ENCODE data around the gene BCL6.

BCL6 gene

DNA sequence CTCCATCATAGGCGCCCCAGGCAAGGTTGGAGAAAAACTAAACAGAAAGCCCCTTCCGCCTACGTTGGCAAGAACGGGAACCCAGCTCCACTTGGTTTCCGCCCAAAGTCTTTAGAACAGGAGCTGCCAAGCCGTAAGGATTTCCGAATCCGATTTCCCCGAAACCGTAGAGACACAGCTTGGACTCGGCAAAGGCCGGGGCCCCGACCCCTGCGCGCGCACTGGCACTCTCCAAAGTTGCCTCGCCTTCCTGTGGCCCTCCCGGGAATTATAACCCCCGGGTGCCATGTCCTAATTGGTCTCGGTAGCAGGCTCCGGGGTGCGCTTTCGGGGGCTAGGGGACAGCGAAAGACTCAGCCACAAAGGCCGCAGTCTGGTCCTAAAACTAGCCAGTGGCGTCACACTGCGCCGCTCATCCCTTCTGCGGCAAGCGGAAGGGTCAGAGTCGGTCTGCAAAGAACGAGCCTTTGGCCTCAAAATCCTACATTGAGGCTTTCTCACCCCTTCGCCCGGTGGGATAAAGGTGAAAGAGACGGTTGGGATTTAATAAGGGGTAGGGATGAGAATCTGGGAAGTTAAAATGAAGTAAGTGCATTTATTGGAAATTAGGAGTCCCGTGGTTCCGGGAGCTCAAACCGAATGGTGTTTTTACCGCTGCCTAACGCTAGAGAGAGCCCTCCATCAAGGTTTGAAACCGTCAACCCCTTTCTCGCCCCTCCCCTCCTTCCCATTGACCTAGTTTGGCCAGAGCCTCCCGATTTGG, 6.8 kb downstream of the BCL6 start:
- DNase-seq: peak; percentile 86

DNA sequence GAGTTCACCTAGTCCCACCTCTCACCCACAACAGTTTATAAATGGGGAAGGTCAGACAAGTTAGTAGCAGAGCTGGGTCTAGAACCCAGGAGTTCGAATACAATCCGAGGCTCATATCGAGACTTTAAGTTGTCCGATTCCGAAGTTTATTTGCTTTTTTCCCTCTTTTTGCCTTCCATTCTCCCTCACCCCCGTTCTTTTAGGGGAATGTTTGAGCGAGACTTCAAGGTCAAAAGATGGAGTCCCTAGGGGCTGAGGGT, 7.3 kb downstream of the BCL6 start:
- DNase-seq: no peak

DNA sequence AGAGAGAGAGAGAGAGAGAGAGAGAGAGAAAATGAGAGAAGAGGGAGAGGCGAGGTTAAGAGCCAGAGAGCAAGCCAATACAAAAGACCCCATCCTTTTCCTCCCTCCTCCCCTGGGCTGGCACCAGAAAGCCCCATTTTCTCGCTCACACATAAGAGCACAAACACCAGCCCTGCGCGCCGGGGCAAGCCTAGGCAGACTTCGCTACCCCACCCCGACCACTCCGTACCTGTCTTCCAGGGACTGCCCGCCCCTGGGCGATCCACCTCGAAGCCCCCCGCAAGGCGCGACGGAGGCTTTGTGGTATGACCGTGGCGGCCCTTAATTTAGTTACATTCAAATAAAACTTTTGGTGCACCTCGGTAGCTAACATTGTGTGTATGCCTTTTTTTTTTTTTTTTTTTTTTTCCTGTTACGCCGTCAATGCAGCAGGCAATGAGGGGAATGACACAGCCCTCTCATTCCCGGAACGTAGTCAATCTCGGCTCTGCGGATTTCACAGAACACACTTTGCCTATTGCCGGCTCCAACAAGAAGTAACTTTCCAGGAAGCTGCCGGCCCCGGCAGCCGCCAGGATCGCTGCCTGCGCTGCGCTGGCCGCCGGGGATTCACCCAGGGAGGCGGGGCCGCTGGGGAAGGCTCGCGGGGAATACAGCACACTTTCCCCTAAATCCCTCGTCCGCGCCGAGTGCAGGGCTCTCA, 7.7 kb downstream of the BCL6 start:
- peak; percentile 81 for DNase-seq

DNA sequence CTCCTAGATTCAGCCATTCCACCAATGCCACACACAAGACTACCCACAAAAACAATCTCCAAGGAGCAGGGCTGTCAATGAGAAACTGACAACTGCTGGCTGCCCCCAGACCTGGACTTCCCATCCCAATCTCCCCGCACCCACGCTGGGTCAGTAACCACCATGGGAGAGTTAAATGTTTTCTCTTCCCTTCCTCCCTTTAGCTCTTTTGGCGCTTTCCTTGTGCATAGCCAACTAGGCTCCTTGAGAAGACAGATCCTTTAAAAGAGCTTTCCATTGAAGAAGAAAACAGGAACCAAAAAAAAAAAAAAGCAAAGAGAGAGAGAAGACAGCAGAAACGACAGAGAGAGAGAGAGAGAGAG, 8.3 kb downstream of the BCL6 start:
- no peak for DNase-seq

DNA sequence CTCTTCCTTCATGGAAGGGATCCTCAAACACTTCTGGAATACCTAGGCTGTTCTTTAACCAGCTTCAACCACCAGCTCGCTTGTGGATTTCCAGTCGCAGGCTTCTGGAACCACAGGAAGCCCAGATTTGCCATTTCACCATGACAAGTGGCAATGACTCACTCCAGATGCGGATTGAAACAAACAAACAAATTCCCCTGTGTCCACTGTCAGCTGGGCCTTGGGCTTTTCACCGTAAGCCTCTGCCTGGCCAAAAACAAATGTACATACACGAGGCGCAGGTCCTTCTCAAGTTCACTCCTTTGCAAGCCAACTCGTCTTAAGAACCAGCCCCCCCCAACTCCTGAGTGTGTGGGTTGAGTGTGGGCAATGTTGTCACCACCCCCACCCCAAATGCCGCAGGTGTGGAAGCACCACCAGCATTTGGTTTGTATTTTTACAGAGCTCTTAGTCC, 8.8 kb downstream of the BCL6 start:
- peak; percentile 66 for DNase-seq

DNA sequence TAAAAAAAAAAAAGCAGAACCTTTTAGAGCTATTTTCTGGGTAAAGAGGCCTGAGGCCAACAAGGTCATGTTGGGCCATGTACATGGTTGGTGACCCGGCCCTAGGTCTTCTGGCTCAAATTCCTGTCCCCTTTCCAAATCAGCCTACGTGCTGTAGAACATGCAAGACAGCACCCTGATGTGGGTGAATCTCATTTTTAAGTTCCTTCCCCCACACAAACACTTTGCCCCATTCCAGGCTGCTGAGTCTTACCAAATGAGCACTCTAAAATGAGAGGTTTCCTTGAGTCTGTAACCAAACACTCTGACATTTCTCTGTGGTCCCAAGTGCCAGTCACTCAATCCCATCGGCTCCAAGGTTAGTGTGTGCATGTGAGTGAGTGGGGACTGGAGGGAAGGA, 9.4 kb downstream of the BCL6 start:
- DNase-seq: no peak

DNA sequence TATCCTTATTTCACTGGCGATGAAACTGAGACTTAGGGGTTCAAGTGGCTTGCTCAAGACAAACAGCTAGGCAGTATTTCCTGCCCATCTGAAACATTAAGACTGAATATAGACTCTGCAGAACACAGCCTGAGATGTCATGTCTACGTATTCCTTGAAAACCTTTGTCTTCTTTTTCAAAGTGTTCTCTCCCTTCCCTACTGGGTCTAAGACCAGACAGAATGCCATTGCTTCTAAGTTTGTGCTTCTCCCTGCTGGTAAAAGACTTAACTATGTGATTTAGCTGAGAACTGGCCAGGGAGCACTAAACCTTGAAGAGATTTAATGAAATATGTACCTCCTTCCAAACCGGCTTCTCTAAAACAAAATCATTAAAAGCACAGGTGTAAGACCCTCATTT, 9.9 kb downstream of the BCL6 start:
- no peak for DNase-seq

DNA sequence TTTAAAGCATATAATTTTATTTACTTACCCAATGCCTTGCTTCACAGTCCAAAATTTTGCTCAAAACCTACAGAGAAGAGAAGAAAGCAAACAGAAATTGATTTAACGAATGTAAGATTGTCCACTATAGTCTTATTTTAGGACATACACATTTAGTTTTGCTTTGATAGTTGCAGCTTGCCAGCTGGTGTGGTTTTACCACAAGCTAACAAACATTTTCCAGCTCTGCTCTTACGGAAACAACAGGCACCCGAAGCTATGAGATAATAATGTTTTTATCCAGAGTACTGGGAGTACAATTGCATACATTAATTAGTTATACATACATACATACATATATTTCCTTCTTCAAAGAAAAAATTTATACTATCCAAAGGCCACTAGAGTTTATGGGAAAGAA, 10.4 kb downstream of the BCL6 start:
- no peak for DNase-seq

DNA sequence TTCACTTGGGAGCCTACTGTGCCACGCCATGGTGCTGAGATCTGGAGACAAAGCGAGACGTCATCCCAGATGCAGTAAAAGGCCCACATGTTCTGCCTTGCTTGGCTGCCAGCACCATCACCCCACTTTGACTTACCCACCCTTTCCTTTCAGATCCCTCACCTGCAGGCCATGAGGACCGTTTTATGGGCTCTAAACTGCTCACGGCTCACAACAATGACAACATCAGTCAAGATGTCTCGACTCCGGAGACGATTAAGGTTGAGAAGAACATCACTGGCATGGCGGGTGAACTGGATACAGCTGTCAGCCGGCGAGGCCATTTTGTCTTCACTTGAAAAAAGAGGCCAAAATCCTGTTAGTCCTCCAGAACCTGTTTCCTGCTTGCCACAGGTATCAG, 11.9 kb downstream of the BCL6 start:
- DNase-seq: no peak

DNA sequence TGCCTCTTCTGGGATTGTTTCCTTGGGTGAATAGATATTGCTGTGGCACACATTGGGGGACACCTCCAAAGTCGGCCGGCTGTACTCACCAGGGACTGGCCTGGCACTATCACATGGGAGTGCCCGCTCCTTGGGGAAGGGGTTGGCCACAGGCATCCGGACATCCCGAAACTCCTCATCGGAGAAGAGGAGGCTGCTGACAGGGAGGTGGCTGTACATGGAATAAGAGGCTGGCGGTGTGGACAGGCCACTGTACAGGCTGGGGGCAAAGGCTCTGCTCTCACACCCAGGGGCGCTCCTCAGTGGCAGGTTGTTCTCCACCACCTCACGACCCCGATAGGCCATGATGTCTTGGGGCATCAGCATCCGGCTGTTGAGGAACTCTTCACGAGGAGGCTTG, 15.7 kb downstream of the BCL6 start:
- no peak for DNase-seq

DNA sequence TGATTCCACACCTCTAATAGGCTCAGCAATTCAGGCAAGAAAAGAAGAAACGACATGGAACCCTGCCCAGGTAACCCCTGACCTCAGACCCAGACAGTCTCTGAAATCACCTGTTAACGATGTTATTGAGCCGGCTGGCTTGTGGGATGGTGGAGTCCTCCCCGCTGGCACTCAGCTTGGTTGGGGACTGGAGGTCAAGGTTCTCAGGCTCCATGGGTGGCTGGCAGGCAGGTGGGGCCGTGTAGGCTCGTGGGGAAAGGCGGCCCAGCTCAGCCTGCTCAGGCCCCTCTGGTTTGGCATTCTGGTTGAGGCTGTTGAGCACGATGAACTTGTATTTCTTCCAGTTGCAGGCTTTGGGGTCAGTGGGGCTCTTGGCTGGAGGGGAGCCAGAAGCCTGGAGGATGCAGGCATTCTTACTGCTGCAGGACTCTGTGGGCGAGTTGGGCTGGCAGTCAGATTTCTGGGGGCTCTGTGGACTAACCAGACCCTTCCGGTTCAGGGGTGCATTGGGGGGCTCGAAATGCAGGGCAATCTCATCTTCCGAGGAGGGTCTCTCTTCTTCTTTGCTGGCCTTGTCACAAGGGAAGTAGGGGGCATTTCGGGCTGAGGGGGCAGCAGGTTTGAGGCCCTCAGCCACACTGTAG, 16.2 kb downstream of the BCL6 start:
- no peak for DNase-seq

DNA sequence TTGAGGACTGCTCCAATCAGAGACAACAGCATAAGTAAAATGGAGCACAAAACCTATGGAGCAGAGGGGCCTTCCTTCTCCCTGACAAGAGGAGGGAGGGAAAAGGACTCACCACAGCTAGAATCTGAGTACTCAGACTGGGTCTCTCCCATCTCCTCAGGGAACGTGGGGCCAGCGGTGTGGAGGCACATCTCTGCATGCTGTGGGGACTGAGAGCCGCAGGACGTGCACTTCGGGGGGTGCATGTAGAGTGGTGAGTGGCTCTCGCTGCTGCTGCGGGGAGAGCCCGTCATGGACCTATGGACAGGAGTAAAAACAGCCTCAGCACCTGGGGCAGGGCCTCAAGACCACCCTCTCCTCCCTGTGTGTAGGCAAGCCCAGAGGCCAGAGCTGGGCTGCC, 17.0 kb downstream of the BCL6 start:
- no peak for DNase-seq

DNA sequence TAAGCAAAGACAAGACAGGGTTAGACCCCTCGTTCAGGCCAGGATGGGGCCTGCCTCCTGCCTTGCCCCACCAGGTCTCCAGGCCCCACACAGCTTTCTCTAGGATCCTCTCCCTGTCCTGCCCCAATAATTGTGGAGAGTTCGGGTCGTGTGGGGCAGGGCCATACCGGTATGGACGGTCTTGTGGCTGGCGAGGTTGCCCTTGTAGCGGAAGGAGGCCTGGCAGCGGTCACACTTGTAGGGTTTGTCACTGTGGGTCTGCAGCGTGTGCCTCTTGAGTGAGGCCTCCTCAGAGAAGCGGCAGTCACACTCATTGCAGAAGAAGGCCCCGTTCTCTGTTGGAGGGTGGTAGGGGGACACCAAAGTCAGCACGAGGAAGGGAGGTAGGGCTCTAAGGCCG, 18.7 kb downstream of the BCL6 start:
- DNase-seq: no peak

DNA sequence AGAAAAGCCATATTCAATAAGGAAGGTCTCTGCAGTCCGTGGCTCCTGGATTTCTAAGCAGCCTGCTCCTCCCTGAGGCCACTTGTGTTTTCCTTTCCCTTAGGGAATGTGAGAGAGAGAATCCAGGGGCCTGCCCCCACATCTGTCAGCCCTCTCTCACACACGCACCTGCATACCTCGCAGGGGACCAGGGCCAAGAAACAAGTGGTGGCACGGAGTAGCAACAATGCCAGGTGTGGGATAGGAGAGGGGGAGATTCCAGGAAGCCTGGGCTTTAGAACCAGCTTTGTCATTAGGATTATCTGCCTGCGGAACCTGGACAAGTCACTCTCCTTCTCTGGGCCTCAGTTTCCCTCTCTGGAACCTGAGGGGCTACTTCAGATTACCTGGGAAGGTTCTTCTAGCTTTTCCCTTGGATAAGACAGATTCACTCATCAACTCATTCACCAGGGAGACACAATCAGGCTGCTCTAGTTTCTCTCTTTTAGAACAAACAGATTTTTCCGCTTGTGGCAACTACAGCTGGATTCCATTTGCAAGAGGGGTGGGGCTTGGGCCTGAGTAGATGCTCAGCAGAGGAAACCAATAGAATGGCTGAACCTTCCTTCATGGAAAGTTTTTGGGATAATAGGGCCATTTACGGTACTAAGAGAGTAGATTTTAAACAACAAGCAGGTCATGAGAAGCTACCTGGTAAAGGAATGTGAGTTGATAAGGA, 19.5 kb downstream of the BCL6 start:
- no peak for DNase-seq

DNA sequence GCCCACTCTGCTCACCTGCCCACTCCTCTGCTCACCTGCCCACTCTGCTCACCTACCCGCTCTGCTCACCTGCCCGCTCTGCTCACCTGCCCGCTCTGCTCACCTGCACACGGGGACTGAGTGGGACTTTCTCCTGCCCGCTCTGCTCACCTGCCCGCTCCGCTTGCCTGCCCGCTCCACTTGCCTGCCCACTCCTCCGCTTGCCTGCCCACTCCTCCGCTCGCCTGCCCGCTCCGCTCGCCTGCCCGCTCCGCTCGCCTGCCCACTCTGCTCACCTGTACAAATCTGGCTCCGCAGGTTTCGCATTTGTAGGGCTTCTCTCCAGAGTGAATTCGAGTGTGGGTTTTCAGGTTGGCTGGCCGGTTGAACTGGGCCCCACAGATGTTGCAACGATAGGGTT, 20.0 kb downstream of the BCL6 start:
- DNase-seq: no peak

DNA sequence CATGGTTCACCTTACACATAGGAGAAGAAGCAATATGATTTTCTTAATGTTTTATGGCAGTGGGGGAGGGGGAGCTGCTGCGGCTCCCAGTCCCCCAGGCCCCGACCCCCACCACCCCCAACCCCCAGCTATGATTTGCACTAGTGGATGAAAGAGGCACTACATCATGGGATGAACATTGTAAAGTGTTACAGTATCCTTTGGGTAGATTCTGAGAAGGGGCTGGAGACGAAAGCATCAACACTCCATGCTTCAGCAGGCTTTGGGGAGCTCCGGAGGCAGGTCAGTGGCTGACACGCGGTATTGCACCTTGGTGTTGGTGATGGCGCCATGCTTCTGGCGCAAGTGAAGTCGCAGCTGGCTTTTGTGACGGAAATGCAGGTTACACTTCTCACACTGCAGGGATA, 23.1 kb downstream of the BCL6 start:
- no peak for DNase-seq

DNA sequence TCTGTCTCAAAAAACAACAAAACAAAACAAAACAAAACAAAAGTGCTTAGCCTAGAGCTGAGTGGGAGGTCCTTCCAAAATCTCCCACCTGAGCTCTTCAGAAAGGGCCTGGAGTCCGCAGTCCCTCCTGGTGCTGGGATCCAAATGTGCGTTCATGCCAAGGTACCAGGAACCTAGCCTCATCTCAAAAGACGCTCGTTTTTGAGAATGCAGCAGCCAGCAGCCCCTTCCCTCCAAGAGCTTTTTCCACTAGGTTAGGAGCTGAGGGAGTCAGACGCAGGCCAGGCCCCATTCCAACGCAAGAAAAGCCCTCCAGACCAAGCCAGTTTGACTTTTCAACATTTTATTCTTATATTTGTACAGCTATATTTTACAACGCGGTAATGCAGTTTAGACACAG, 24.2 kb downstream of the BCL6 start:
- DNase-seq: no peak

DNA sequence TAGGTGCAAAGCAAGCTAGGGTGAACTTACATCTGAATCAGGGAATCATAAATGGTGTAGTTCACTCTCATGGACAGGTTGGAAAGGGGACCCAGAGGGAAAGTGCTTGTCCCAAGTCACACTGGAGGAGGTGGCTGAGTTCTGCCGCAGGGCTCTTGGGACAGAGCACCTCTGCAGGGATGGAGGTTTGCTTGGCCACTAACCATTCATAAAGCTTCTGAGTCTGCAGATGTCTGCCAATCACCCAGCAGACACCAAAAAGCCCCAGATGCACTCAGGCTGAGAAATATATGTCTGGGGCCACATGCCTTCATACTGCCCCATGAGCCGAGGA, 25.0 kb downstream of the BCL6 start:
- no peak for DNase-seq

DNA sequence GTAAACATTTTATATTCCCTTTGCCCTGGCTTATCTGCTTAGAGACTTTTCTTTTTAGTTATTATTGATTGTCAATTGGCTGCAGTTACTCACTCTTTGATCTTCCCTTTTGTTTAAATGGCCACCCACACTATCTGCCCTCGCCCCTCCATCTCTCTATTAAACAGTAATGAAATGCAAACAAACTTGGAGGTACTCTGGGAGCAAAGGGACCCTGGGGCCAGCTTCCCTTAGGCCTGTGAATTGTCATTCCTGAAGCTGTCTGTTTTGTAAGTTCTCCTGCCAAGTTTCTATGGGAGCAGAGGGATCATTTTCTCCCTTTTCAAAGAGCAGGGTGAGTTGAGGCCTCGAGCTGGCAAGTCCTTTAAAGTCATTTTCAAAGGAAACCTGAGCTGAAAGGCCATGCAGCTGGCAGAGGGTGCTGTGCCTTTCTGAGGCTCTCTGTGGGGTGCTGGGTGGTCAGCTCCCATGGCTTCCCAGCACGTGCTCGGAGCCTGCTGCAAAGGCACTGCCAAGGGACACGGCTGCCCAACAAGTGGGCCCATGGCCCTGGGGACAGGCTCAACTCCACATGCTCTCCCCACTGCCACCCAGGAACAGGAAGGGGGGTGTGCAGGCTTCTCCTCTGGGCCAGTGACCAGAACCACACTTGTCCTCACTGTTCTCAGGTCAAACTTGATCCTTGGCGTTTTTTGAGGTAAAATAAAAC, 25.5 kb downstream of the BCL6 start:
- DNase-seq: no peak

DNA sequence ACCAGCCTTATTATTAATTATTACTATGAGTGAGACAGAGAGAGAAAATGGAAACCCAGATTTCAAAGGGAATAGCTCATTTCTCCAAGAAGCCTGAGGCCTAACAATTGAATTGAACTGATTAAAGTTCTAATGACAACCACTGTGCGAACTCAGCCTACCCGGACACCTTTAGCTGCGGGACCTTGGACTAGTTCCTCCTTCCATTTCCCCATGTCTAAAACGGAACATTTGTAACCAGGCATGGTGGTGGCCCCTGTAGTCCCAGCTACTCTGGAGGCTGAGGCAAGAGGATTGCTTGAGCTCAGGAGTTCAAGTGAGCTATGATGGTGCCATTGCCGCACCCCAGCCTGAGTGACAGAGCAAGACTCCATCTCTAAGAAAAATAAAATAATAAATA, 26.5 kb downstream of the BCL6 start:
- DNase-seq: no peak

DNA sequence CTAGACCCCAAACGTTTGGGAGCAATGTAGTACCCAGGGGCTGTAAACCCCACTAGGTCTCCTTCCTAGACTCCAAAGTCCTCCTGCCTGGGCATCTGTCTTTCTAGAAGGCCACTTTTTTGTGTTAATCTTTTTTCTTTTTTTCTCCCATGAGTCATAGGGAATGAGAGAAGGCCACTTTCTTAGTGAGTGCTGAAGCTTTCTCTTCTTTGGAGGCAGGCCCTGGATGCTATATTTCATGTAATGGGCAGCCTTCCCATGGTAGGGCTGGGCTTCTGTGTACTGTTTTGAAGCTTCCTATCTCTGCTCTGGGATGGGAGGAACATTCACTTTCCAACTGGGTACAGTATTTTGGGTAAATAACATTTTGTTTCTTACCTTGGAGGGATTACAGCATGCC, 27.7 kb downstream of the BCL6 start:
- DNase-seq: no peak

DNA sequence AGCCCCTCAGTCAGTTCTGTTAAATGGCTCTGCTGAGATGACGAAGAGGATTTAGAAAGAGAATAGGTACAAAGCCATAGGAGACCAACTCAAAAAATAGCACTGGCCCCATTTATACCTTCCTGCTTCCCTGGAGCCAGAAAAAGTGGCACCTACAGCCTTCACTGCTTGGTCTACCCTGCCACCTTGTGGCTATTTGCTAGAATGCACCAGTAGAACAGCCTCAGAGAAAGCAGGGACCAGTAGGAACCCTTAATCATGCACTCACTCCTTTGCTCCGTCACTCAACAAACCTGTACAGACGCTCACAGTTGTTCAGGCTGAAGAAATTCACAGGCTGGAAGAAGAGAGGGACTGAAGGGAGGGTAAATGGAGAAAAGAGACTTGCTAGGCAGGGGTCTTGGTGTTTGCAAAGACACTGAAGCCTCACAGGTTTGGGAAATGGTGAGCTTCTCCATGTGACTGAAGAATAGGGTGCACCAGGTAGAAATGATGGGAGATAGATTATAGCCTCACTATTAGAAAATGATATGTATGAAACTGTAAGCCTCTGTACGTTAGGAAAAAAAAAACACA, 30.8 kb downstream of the BCL6 start:
- DNase-seq: peak; percentile 86

DNA sequence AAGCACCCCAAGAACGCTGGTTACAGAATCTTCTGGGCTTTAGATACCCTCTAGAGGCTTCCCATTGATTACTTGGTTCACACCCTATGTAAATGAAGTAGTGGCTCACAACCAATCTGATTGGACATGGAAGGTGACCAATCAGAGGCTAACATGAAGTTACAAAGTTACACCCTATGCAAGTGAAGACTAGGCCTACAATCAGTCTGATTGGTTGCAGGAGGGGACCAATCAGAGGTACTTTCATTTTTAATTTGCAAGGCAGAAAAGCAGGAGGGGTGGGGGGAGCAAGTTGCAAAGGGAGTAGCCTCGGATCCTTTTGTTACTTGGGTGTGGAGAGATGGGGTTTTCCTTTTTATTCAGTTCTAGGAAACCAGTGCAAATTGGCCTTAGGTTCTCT, 31.8 kb downstream of the BCL6 start:
- DNase-seq: no peak

Measured in activated CD8-positive, alpha-beta memory T cell treated with anti-CD3 and anti-CD28 coated beads for 24 hours (primary cell).